GM21723 (cell line): ENCODE measurements around the gene MTMR8.
A peak's percentile ranks its signal among the peaks of the same experiment; 100 is the strongest.
"Not testable (repeated sequence)": the region's sequence is repeated elsewhere in the genome, so short reads cannot be mapped to it uniquely, and the experiment has no call there.

Source experiments
- ATAC-seq: cut with Tn5 transposase; IDR thresholded peaks from one replicate; pipeline ENCODE4 v1.9.1; 2021; ENCODE audit warnings: mild to moderate bottlenecking, moderate library complexity; ENCODE audit not compliant: unreplicated experiment

The MTMR8 gene

GRCh38 chrX:64394874-64395567 lies at the start of gene MTMR8:
MTMR8 (minus strand) TSS chrX:64395452; CDS start chrX:64395363, 89 bp downstream.
- ATAC-seq: peak; percentile 97

- no peak for ATAC-seq
These were observed 44.3 kb upstream of the MTMR8 start for GRCh38 chrX:64439551-64439950.

- no peak for ATAC-seq
These were observed 42.4 kb upstream of the MTMR8 start for GRCh38 chrX:64437665-64438064.

DNA sequence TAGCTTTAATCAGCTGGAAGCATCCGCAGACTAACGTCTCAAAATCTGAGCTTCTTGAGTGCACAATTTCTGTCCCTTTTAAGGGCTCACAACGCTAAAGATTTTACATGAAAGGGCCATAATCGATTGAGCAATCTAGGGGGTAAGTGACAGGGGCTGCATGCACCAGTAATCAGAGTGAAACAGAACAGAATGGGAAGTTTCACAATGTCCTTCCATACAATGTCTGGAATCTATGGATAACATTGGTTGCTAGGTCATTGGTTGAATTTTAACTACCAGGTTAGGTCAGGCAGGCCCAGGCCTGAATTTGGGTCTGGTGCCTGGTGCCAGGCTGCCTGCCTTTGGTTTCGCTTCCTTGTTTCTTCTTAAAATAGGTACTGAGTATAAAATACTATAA lies 42.0 kb upstream of the MTMR8 start:
- ATAC-seq: no peak

DNA sequence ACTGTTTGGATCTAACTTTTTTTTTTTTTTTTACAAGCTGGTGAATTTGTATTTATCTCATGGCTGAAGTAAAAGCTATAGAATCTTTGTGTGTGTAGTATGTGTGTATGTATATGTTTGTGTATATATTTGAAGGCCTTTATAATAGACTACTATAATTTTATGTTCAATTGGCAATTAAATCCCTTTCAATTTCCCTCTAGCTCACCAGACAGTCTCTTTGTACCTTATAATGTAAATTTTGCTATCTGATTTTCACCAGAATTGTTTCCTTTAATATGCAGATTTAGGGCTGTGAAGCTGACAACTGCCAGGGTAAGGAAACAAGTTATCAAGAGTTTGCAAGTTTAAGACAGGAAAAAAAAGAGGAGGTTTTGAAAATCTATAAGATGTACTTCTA lies 33.1 kb upstream of the MTMR8 start:
- ATAC-seq: no peak

GRCh38 chrX:64427787-64428186 lies 32.5 kb upstream of the MTMR8 start:
- peak; percentile 90 for ATAC-seq

GRCh38 chrX:64427281-64427680 lies 32.0 kb upstream of the MTMR8 start:
- ATAC-seq: peak; percentile 69

- not testable (repeated sequence) for ATAC-seq
These were observed 14.5 kb upstream of the MTMR8 start for GRCh38 chrX:64409730-64410129.

GRCh38 chrX:64398088-64398487 lies 2.8 kb upstream of the MTMR8 start:
- no peak for ATAC-seq

DNA sequence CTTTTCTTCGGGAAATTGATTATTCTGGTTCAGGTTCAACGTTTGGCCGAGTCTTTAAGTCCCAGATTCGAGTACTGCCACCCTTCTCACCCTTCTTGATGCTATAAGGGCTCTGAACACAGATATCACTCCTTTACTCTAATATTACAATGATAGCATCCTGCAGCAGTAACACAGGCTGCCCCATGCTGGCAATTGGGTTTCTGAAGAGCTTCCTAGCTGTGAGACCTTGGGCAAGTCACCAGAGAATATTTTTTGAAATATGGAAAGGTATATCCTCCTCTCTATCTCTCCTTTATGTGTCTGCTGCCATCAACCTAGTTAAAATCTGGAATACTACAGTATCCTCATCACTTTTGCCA lies 297 bp upstream of the MTMR8 start:
- peak; percentile 34 for ATAC-seq

- ATAC-seq: peak; percentile 18
These were observed 986 bp downstream of the MTMR8 start for GRCh38 chrX:64394059-64394873.

GRCh38 chrX:64389489-64389888 lies 5.8 kb downstream of the MTMR8 start:
- ATAC-seq: no peak

GRCh38 chrX:64380789-64381188 lies 14.5 kb downstream of the MTMR8 start:
- not testable (repeated sequence) for ATAC-seq

GRCh38 chrX:64379924-64380323 lies 15.3 kb downstream of the MTMR8 start:
- no peak for ATAC-seq

DNA sequence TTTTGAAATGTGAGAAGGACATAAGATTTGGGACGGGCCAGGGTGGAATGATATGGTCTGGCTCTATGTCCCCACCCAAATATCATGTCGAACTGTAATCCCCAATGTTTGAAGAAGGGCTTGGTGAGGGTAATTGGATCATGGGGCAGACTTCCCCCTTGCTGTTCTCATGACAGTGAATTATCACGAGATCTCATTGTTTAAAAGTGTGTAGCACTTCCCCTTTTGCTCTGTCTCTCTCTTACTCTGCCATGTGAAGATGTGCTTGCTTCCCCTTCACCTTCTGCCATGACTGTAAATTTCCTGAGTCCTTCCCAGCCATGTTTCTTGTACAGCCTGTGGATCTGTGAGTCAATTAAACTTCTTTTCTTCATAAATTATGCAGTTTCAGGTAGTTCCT lies 17.5 kb downstream of the MTMR8 start:
- no peak for ATAC-seq

DNA sequence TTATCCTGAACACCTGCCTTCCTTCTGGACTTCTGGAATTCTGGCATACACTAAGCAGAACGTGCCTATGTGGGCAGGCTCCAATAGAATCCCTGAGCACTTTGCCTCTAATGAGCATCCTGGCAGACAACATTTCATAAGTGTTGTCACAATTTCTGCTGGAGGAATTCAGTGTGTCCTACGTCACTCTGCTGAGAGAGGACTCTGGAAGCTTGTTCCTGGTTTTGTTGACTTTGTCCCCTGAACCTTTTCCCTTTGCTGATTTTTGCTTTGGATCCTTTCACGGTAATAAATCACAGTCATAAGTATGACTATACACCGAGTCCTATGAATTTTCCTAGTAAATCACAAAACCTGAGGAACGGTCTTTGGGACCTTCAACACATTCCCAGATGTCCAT lies 43.2 kb downstream of the MTMR8 start:
- no peak for ATAC-seq

DNA sequence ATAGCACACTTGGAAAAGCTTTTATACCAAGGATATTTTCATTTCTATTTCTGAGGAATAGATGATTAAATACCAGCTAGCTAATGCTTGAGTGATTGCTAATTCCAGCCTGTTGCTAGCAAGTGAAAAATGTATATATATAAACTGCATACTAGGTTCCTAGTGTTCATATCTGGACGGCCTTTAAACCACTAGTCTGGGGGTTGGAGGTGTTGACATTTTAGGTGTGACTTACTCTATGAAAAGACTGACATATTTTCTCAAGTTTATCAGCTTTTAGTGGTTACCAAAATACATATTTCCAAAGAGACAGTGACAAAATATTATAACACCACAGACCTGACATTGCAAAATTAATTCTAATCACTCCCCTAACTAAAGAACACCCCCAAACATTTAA lies 44.7 kb downstream of the MTMR8 start:
- no peak for ATAC-seq

DNA sequence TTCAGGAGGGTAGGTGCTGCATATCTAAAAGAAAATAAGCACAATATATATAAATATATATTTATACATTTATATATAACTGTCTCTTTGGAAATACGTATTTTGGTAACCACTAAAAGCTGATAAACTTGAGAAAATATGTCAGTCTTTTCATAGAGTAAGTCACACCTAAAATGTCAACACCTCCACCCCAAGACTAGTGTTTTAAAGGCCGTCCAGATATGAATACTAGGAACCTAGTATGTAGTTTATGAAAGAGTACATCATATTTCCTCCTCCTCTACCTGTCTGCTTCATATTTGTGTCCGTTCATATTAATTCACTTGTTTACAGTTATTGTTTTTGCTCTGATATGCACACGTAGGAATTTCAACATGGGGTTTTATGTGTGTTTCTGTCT lies 45.2 kb downstream of the MTMR8 start:
- no peak for ATAC-seq

DNA sequence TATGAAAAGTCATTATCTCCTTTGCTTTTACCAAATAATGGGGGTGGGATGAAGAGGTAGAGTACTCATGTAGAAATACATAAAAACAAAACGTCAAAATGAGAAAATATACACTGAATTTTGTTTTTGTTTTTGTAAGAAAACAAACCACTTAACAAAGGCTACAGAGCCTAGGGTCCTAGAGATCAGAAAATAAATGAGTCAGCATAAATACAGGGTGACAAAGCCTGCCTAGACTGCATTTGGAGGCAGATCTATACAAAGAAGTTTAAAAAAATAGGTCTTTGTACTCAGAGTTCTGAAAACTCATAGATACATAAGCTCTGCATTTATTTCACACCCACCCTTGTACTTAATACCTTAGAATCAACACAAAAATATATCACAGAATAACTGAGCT lies 52.4 kb downstream of the MTMR8 start:
- ATAC-seq: no peak

DNA sequence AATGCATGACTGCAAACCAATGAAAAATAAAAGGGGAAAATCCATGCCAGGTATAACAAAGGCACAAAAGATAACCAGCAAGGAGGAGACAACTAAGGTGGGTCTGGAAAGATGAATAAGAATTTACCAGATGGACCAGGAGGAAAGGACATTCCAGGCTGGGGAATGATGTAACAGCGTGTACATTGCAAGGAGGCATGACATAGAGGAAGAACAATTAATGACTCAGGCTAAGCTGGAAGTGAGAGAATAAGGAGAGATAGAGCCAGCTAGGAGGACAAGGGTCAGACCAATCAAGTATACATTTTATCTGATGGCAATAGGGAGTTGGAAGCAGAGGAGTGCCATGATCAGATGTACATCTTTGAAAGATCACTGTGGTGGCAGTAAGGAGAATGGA lies 57.0 kb downstream of the MTMR8 start:
- ATAC-seq: no peak

DNA sequence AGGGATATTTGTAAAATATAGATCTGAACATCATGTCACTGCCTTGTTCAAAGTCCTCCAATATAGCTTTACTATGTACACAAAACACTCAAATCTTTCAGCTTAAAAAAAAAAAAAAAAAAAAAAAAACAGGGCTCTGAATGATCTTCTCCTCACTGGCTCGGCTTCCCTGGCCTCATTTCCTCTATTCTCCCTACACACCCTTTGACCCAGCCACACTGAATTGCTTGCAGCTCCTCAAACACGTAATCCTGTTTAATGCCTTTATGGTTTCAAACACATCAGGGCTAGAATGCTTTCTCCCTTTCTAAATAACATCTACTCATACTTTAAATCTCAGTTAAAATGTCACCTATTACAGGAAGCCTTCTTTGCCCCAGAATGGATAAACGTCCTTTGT lies 60.8 kb downstream of the MTMR8 start:
- ATAC-seq: no peak

- no peak for ATAC-seq
These were observed 65.0 kb downstream of the MTMR8 start for GRCh38 chrX:64330284-64330683.
